ENCODE measurements around the gene SMPD2. TPM values are rescaled to one million over a fixed set of nuclear protein-coding genes. Genes with fewer than 3 reads are reported as not detected.
A peak's percentile ranks its signal among the peaks of the same experiment; 100 is the strongest.

The SMPD2 gene
- total and polyA plus RNA-seq, 9 of the 15 experiments (the other 6 are each of a cell fraction or from before 2014, with no cell fraction given): 0.13 to 21.8 (median 18.3) TPM

DNA sequence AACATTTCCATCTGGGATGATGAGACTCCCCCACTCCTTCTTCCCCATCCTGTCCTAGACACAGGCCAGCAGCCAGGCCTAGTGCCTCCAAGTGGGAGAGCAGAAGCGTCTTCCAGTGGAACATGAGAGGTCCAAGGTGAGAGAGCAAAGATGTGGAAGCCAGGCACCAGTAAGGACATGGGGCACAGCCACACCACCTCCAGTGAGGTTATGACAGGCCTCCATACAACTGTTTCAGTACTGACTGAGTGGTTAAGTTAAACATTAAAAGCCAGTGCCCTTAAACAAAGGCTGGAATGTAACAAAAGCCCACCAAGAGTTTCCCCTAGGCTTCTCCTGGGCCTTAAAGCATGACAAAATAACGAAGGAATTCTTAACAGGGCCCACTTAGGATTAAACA, 37.2 kb downstream of the SMPD2 start:
- intact Hi-C loops (cut with micrococcal nuclease): no loop called here
- peaks cover 64% of the 10 kb centered on the region for H3K79me2 ChIP-seq (ENCODE audit: control insufficient read depth, insufficient read depth, low read length)
- no peak overlapping the region for H2AFZ ChIP-seq (ENCODE audit: low read depth, low read length)
- FAIRE-seq (peak; percentile 35), ATAC-seq (peak; percentile 29), DNase-seq (ENCODE audit: extremely low read depth in 1 of 4, low spot score in 3 of 4) (no peak)
- peaks cover 23 to 34% of the 10 kb centered on the region in 2 experiments for H3K4me1 ChIP-seq (replicated peaks in 1 of 2; ENCODE audit: control insufficient read depth in 2 of 2, insufficient read depth in 2 of 2, low read length in 2 of 2)
- no peaks in the 10 kb centered on the region for H3K9me3 ChIP-seq (replicated peaks; ENCODE audit: control insufficient read depth, insufficient read depth, low read depth, low read length)
- ChIA-PET CTCF (ENCODE audit: low intra/inter-chr PET ratio) (no interaction called here), POLR2A (interaction anchor here (1.0 kb wide), 1 partner anchor 100 kb away, joined by 4 read pairs; no protein-coding TSS in a partner anchor)
- H4K20me1 ChIP-seq (replicated peaks; ENCODE audit: control insufficient read depth, insufficient read depth, low read length): 0 out of 2 replicates have a peak, but pooled peaks cover 3% of the 10 kb centered on the region
- in situ Hi-C loops (cut with MboI): no loop called here
- no peak overlapping the region for H3K4me3 ChIP-seq
- H3K27me3 ChIP-seq (ENCODE audit: control insufficient read depth in 2 of 2, insufficient read depth in 2 of 2, low read length in 2 of 2): no peaks in the 10 kb centered on the region
- H3K36me3 ChIP-seq (ENCODE audit: control insufficient read depth, insufficient read depth, low read length): peaks cover 83% of the 10 kb centered on the region
- 29% methylated on average over 2 of the region's 2 CpGs for WGBS (ENCODE audit: insufficient coverage, low coverage, missing lambda C conversion rate)
- H3K9me1 ChIP-seq (ENCODE audit: control insufficient read depth, insufficient read depth, low read length): peaks cover 3% of the 10 kb centered on the region
- H3K9ac ChIP-seq (ENCODE audit: insufficient read depth in 1 of 2, low read depth in 2 of 2, low read length in 2 of 2): peak overlapping the region in 1 of 2 experiments; percentile 68; a peak in 1 of 4 replicates
- H3K4me2 ChIP-seq (ENCODE audit: insufficient read depth, low read length): no peak overlapping the region
- BruUV-seq (replicated peaks): no TSS peak
- H3K27ac ChIP-seq (ENCODE audit: extremely low read depth, low read depth, low read length): no peak overlapping the region
- TF ChIP-seq KLF13 (tag; IDR thresholded peaks at IDR 0.05; ENCODE audit: borderline replicate concordance, low read depth) (no peak), ZNF589 (CRISPR knock-in tag; IDR thresholded peaks at IDR 0.05; ENCODE audit: low read depth) (no peak), PCBP2 (IDR thresholded peaks at IDR 0.05; ENCODE audit: low read depth, low read length, poor library complexity, severe bottlenecking) (no peak), ILF3 (IDR thresholded peaks at IDR 0.05; ENCODE audit: borderline replicate concordance) (no peak), GATAD2A (IDR thresholded peaks at IDR 0.05) (no peak), MNT (conservative IDR thresholded peaks at IDR 0.05) (no peak), ZNF384 (IDR thresholded peaks at IDR 0.05; ENCODE audit: low read depth, low read length) (no peak), NEUROD1 (IDR thresholded peaks at IDR 0.05; ENCODE audit: borderline replicate concordance, low read depth, low read length, partially characterized antibody) (no peak), HSF4 (CRISPR knock-in tag; IDR thresholded peaks at IDR 0.05; ENCODE audit: borderline replicate concordance) (no peak), HEY1 (CRISPR knock-in tag; IDR thresholded peaks at IDR 0.05; ENCODE audit: borderline replicate concordance) (no peak), ZC3H8 (IDR thresholded peaks at IDR 0.05) (no peak)
- TF ChIP-seq, protein P1, sequence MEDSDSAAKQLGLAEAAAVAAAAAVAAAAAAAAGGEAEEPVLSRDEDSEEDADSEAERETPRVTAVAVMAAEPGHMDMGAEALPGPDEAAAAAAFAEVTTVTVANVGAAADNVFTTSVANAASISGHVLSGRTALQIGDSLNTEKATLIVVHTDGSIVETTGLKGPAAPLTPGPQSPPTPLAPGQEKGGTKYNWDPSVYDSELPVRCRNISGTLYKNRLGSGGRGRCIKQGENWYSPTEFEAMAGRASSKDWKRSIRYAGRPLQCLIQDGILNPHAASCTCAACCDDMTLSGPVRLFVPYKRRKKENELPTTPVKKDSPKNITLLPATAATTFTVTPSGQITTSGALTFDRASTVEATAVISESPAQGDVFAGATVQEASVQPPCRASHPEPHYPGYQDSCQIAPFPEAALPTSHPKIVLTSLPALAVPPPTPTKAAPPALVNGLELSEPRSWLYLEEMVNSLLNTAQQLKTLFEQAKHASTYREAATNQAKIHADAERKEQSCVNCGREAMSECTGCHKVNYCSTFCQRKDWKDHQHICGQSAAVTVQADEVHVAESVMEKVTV (CRISPR knock-in tag; IDR thresholded peaks at IDR 0.05): no peak
